Rectal smooth muscle tissue (tissue), 1 donor: ENCODE data around the gene HNRNPU.
"Not testable (repeated sequence)": the region's sequence is repeated elsewhere in the genome, so short reads cannot be mapped to it uniquely, and the experiment has no call there.

Experiments used
- H3K27ac ChIP-seq: one replicate; pipeline ENCODE4 v1.7.0; 2013; ENCODE audit warnings: low read depth, low read length, inconsistent platforms
- H3K27me3 ChIP-seq: one replicate; pipeline ENCODE4 v1.7.0; 2013; ENCODE audit warnings: low read length; ENCODE audit not compliant: control insufficient read depth, insufficient read depth
- H3K36me3 ChIP-seq: one replicate; pipeline ENCODE4 v1.7.0; 2013; ENCODE audit warnings: low read length; ENCODE audit not compliant: control insufficient read depth, insufficient read depth
- H3K4me1 ChIP-seq: one replicate; pipeline ENCODE4 v1.7.0; 2013; ENCODE audit warnings: low read length; ENCODE audit not compliant: control insufficient read depth, insufficient read depth
- H3K4me3 ChIP-seq: one replicate; pipeline ENCODE4 v1.7.0; 2013; ENCODE audit warnings: low read length
- H3K9ac ChIP-seq: one replicate; pipeline ENCODE4 v1.7.0; 2013; ENCODE audit warnings: low read length

The HNRNPU gene

GRCh38 chr1:244834543-244835275, 29.6 kb downstream of the HNRNPU start:
- Histone ChIP-seq H3K4me3 (peak overlapping the region; percentile 78), H3K9ac (peak overlapping the region; percentile 54), H3K27ac (peak overlapping the region; percentile 100), H3K4me1 (peaks cover 3% of the 10 kb centered on the region), H3K27me3 (no peaks in the 10 kb centered on the region), H3K36me3 (peaks cover under 1% of the 10 kb centered on the region)

- Histone ChIP-seq H3K27me3 (no peaks in the 10 kb centered on the region), H3K36me3 (no peaks in the 10 kb centered on the region), H3K4me3 (peak overlapping the region; percentile 78), H3K4me1 (peaks cover 3% of the 10 kb centered on the region), H3K27ac (peak overlapping the region; percentile 100), H3K9ac (peak overlapping the region; percentile 71)
These were observed 30.4 kb downstream of the HNRNPU start for GRCh38 chr1:244833734-244834542.

- not testable (repeated sequence) for H3K36me3 ChIP-seq, H3K4me3 ChIP-seq, H3K4me1 ChIP-seq, H3K27me3 ChIP-seq, H3K9ac ChIP-seq
- peak overlapping the region; percentile 100 for H3K27ac ChIP-seq
These were observed 31.1 kb downstream of the HNRNPU start for GRCh38 chr1:244833260-244833659.

- no peak overlapping the region for H3K27ac ChIP-seq
- no peaks in the 10 kb centered on the region for H3K27me3 ChIP-seq
- H3K4me1 ChIP-seq: no peaks in the 10 kb centered on the region
- no peaks in the 10 kb centered on the region for H3K36me3 ChIP-seq
- H3K4me3 ChIP-seq: no peak overlapping the region
- H3K9ac ChIP-seq: no peak overlapping the region
These were observed 33.7 kb downstream of the HNRNPU start for GRCh38 chr1:244830639-244831038.

- H3K4me1 ChIP-seq: no peaks in the 10 kb centered on the region
- H3K36me3 ChIP-seq: no peaks in the 10 kb centered on the region
- no peaks in the 10 kb centered on the region for H3K27me3 ChIP-seq
- H3K9ac ChIP-seq: no peak overlapping the region
- no peak overlapping the region for H3K4me3 ChIP-seq
- H3K27ac ChIP-seq: no peak overlapping the region
These were observed 37.6 kb downstream of the HNRNPU start for GRCh38 chr1:244826712-244827111.

DNA sequence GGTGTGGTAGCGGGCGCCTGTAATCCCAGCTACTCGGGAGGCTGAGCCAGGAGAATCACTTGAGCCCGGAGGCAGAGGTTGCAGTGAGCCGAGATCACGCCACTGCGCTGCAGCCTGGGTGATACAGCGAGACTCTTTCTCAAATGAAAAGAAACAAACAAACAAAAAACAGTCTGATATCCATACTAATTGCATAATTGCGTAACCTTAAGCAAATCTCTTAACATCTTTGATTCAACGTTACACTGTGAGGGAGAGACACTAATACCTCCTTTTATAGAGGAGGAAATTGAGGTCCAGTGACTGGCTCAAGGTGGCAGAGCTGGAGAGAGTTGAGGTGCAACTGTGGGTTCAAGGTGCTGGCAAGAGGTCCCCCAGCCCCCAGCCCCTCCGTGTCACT, 41.5 kb downstream of the HNRNPU start:
- no peaks in the 10 kb centered on the region for H3K27me3 ChIP-seq
- no peaks in the 10 kb centered on the region for H3K36me3 ChIP-seq

DNA sequence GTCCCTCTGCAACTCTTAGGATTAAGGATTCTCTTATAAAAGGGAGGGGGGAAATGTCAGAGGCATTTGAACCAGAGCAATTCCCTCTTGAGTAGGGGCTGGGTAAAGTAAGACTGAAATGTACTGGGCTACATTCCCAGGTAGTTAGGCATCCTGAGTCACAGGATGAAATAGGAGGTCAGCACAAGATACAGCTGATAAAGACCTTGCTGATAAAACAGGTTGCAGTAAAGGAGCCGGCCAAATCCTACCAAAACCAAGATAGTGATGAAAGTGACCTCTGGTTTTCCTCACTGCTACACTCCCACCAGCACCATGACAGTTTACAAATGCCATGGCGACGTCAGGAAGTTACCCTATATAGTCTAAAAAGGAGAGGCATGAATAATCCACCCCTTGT, 43.2 kb downstream of the HNRNPU start:
- Histone ChIP-seq H3K4me3 (no peak overlapping the region), H3K27me3 (no peaks in the 10 kb centered on the region), H3K4me1 (no peaks in the 10 kb centered on the region), H3K36me3 (no peaks in the 10 kb centered on the region), H3K9ac (no peak overlapping the region), H3K27ac (no peak overlapping the region)

More for the DNA sequence above, 41.5 kb downstream of the HNRNPU start:
- Histone ChIP-seq H3K4me3 (no peak overlapping the region), H3K4me1 (no peaks in the 10 kb centered on the region), H3K27ac (no peak overlapping the region), H3K9ac (no peak overlapping the region)

DNA sequence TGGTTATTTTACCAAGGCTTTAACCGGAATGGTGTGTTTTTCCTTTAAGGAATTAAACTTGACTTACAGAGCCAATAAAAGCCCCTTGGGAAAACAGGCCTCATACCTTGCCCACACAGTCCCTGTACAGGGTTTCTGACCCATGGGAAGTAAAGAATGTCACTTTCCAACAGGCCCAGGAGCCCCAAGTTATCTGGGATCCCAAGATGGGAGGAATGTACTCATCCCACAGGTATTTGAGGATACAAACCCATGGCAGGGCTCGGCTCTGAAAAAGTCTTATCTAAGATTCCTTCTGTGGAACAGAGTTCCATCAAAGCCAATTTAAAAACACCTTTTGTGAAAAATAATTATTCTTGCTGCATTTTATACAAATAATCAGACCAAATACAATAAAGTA, 44.2 kb downstream of the HNRNPU start:
- Histone ChIP-seq H3K4me3 (no peak overlapping the region), H3K9ac (no peak overlapping the region), H3K27me3 (no peaks in the 10 kb centered on the region), H3K36me3 (no peaks in the 10 kb centered on the region), H3K27ac (no peak overlapping the region), H3K4me1 (no peaks in the 10 kb centered on the region)

GRCh38 chr1:244817415-244817894, 46.9 kb downstream of the HNRNPU start:
- Histone ChIP-seq H3K27me3 (peaks cover 4% of the 10 kb centered on the region), H3K27ac (no peak overlapping the region), H3K4me3 (no peak overlapping the region), H3K9ac (no peak overlapping the region), H3K4me1 (no peaks in the 10 kb centered on the region), H3K36me3 (no peaks in the 10 kb centered on the region)

DNA sequence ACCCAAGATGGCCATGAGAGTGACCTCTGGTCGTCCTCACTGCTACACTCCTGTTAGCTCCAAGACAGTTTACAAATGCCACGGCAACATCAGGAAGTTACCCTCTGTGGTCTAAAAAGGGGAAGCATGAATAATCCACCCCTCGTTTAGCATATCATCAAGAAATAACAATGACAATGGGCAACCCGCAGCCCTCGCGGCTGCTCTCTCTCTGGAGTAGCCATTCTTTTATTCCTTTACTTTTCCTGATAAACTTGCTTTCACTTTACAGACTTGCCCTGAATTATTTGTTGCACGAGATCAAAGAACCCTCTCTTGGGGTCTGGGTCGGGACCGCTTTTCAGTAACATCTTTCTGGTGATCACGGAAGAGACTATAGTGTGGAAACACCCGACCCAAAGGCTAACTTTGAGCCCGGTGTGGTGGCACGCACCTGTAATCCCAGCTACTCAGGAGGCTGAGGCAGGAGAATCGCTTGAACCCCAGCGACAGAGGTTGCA, 48.7 kb downstream of the HNRNPU start:
- H3K36me3 ChIP-seq: no peaks in the 10 kb centered on the region
- no peak overlapping the region for H3K27ac ChIP-seq
- H3K27me3 ChIP-seq: peaks cover 4% of the 10 kb centered on the region
- H3K4me1 ChIP-seq: no peaks in the 10 kb centered on the region
- H3K4me3 ChIP-seq: no peak overlapping the region
- no peak overlapping the region for H3K9ac ChIP-seq

- no peak overlapping the region for H3K27ac ChIP-seq
- no peak overlapping the region for H3K9ac ChIP-seq
- H3K27me3 ChIP-seq: peaks cover 4% of the 10 kb centered on the region
- H3K4me1 ChIP-seq: no peaks in the 10 kb centered on the region
- H3K4me3 ChIP-seq: no peak overlapping the region
- H3K36me3 ChIP-seq: no peaks in the 10 kb centered on the region
These were observed 51.0 kb downstream of the HNRNPU start for GRCh38 chr1:244813327-244813726.

GRCh38 chr1:244810221-244810620, 54.1 kb downstream of the HNRNPU start:
- H3K36me3 ChIP-seq: no peaks in the 10 kb centered on the region
- no peak overlapping the region for H3K27ac ChIP-seq
- H3K4me3 ChIP-seq: no peak overlapping the region
- H3K4me1 ChIP-seq: no peaks in the 10 kb centered on the region
- H3K9ac ChIP-seq: no peak overlapping the region
- peaks cover 4% of the 10 kb centered on the region for H3K27me3 ChIP-seq
